Osteocyte (in vitro differentiated cells): ENCODE measurements around the gene ENO1. TPM values are rescaled to one million over a fixed set of nuclear protein-coding genes. Genes with fewer than 3 reads are reported as not detected.
A peak's percentile ranks its signal among the peaks of the same experiment; 100 is the strongest.
"Not testable (repeated sequence)": the region's sequence is repeated elsewhere in the genome, so short reads cannot be mapped to it uniquely, and the experiment has no call there.

Source experiments
- DNase-seq: peaks from one replicate; pipeline ENCODE4 v3.0.0; 2021; ENCODE audit warnings: mixed read lengths; ENCODE audit not compliant: unreplicated experiment; ENCODE audit errors: extremely low spot score
- H3K27ac Mint-ChIP-seq: one replicate; pipeline ENCODE4 v1.8.0; 2021; ENCODE audit warnings: mild to moderate bottlenecking, mixed read lengths; ENCODE audit not compliant: unreplicated experiment
- H3K27me3 Mint-ChIP-seq: one replicate; pipeline ENCODE4 v1.8.0; 2021; ENCODE audit warnings: mixed read lengths; ENCODE audit not compliant: unreplicated experiment
- H3K36me3 Mint-ChIP-seq: one replicate; pipeline ENCODE4 v1.8.0; 2021; ENCODE audit warnings: mixed read lengths; ENCODE audit not compliant: unreplicated experiment
- H3K4me1 Mint-ChIP-seq: one replicate; pipeline ENCODE4 v1.8.0; 2021; ENCODE audit warnings: mixed read lengths; ENCODE audit not compliant: unreplicated experiment
- H3K4me3 Mint-ChIP-seq: one replicate; pipeline ENCODE4 v1.8.0; 2021; ENCODE audit warnings: mild to moderate bottlenecking, moderate library complexity, mixed read lengths; ENCODE audit not compliant: unreplicated experiment
- H3K9me3 Mint-ChIP-seq: one replicate; pipeline ENCODE4 v1.8.0; 2021; ENCODE audit warnings: mixed read lengths; ENCODE audit not compliant: unreplicated experiment
- total RNA-seq: library from RNA; stranded (reverse); gene quantifications from 2 replicates; pipeline ENCODE4 v1.2.1, GENCODE V29; 2021
- TF ChIP-seq, protein P1 (sequence below): fragments of 200-600 bp; sonication (generic); IDR thresholded peaks from 2 replicates; pipeline ENCODE4 v1.5.0; 2021; ENCODE audit warnings: antibody characterized with exemption, mild to moderate bottlenecking, moderate library complexity

The ENO1 gene
- total RNA-seq, 1 donor from 2014 or later: 744 TPM

DNA sequence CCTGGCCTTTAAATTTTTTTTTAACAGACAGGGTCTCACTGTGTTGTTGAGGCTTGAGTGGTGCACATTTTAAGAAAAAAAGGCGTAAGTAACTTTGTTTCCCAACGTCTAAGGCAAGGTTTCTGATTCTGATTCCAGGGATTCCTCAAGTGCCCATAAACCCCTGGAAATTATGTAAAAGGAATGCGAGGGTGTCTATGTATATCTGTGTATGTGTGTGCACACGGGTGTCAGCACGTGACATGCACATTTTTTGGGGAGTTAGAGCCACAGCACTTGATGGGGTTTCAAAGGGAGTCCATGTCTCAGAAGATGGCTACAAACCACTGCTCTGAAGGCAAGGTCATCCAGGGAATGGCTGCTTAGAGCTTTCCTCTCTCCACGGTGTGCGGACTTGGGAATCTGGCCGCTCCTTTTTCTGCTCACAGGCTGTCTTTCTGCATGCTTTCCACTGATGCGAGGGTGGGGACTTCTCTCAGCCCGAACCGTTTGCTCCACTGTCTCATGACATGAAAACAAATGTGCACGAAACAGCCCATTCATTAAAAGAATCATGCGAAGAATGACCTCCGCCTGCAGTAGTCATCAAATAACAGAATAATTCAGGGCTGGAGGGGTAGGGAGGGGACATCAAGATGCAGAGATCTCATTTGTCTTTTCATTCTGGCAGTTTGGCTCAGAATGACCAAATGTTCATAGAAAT lies 42.4 kb downstream of the ENO1 start:
- no peaks in the 10 kb centered on the region for H3K4me1 Mint-ChIP-seq
- H3K36me3 Mint-ChIP-seq: peaks cover 2% of the 10 kb centered on the region
- no peak overlapping the region for H3K27ac Mint-ChIP-seq
- peaks cover 4% of the 10 kb centered on the region for H3K27me3 Mint-ChIP-seq
- no peak overlapping the region for H3K4me3 Mint-ChIP-seq
- no peaks in the 10 kb centered on the region for H3K9me3 Mint-ChIP-seq
- TF ChIP-seq, protein P1, sequence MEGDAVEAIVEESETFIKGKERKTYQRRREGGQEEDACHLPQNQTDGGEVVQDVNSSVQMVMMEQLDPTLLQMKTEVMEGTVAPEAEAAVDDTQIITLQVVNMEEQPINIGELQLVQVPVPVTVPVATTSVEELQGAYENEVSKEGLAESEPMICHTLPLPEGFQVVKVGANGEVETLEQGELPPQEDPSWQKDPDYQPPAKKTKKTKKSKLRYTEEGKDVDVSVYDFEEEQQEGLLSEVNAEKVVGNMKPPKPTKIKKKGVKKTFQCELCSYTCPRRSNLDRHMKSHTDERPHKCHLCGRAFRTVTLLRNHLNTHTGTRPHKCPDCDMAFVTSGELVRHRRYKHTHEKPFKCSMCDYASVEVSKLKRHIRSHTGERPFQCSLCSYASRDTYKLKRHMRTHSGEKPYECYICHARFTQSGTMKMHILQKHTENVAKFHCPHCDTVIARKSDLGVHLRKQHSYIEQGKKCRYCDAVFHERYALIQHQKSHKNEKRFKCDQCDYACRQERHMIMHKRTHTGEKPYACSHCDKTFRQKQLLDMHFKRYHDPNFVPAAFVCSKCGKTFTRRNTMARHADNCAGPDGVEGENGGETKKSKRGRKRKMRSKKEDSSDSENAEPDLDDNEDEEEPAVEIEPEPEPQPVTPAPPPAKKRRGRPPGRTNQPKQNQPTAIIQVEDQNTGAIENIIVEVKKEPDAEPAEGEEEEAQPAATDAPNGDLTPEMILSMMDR: no peak
- no peak for DNase-seq

DNA sequence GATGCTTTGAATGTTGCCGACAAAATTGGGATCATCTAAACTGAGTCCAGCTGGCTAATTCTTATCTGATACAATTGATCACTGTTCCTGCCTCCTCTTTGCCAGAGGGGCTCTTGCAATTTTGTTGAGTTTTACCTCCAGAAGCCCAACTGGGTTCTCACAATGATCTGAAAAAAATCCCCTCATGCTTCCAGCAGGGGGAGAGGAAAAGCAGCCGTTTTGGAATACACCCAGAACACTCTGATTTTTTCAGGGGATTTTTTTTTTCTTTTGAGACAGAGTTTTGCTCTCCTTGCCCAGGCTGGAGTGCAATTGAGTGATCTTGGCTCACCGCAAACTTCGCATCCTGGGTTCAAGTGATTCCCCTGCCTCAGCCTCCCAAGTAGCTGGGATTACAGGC lies 47.1 kb downstream of the ENO1 start:
- TF ChIP-seq, protein P1: peak; percentile 48
- Mint-ChIP-seq H3K4me1 (no peaks in the 10 kb centered on the region), H3K27ac (no peak overlapping the region), H3K4me3 (no peak overlapping the region), H3K27me3 (peaks cover 7% of the 10 kb centered on the region), H3K9me3 (no peaks in the 10 kb centered on the region), H3K36me3 (peaks cover 2% of the 10 kb centered on the region)
- DNase-seq: no peak

DNA sequence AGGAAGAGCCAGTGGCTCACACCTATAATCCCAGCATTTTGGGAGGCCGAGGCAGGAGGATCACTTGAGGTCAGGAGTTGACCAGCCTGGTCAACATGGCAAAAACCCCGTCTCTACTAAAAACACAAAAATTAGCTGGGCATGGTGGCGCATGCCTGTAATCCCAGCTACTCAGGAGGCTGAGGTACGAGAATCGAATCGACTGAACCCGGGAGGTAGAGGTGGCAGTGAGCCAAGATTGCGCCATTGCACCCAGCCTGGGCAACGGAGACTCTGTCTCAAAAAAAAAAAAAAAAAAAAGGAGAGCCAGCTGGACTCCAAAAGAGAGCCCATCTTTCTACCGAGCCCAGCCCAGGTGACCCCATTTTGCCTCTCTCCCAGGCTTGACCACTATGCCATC lies 47.8 kb downstream of the ENO1 start:
- not testable (repeated sequence) for H3K4me3 Mint-ChIP-seq, H3K27ac Mint-ChIP-seq, H3K4me1 Mint-ChIP-seq, H3K9me3 Mint-ChIP-seq, DNase-seq, H3K36me3 Mint-ChIP-seq, H3K27me3 Mint-ChIP-seq

DNA sequence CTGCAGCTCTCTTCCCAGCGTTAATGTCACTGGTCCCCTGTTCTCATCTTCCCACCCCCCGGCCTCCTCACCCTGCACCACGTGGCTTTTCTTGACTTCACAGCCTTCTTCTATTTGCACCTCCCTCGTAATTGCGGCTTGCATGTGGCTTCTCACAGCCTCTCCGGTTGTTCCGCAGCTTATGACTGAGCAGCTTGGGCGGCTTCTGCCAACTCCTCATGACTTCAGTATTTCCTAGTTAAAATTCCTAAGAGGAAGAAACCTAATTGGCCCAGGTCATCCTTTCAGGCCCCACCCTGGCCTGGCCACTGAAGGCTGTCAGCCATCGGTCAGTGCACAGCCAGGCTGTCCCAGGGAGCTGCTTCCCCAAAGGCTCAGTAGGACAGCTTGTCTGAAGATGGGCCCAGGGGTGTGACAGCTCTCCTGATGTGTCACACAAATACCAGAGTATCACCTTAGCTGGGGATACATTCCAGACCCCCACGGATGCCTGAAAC lies 52.5 kb downstream of the ENO1 start:
- TF ChIP-seq, protein P1: no peak
- Mint-ChIP-seq H3K9me3 (no peaks in the 10 kb centered on the region), H3K4me1 (peaks cover 23% of the 10 kb centered on the region), H3K27ac (no peak overlapping the region), H3K4me3 (no peak overlapping the region), H3K36me3 (no peaks in the 10 kb centered on the region), H3K27me3 (peaks cover 4% of the 10 kb centered on the region)
- peak; percentile 53 for DNase-seq

DNA sequence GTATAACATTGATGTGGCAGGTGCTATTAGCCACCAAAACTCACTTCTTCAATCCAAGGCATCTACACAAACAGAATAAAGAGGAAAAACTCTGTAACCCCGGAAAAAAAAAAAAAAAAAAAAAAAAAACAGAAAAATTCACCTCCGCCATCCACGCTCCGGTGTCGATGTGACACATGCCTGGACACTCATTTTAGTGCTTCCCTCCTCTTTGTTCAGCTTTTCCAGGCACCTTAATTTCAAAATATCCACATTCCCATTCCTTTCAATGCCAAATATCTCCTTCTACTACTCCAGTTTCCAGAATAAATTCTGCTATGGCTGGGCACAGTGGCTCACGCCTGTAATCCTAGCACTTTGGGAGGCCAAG lies 55.2 kb downstream of the ENO1 start:
- H3K27ac Mint-ChIP-seq: peak overlapping the region; percentile 82
- no peaks in the 10 kb centered on the region for H3K9me3 Mint-ChIP-seq
- DNase-seq: no peak
- no peaks in the 10 kb centered on the region for H3K27me3 Mint-ChIP-seq
- H3K4me1 Mint-ChIP-seq: peaks cover 27% of the 10 kb centered on the region
- no peak overlapping the region for H3K4me3 Mint-ChIP-seq
- TF ChIP-seq, protein P1: no peak
- no peaks in the 10 kb centered on the region for H3K36me3 Mint-ChIP-seq
